Cortex of kidney (tissue), 1 donor: Measurements from ENCODE around the gene PAPOLA.

Source experiments
- DNase-seq: peaks from one replicate; lab custom pipeline; 2025; lab: John Stamatoyannopoulos, UW

The PAPOLA gene

DNA sequence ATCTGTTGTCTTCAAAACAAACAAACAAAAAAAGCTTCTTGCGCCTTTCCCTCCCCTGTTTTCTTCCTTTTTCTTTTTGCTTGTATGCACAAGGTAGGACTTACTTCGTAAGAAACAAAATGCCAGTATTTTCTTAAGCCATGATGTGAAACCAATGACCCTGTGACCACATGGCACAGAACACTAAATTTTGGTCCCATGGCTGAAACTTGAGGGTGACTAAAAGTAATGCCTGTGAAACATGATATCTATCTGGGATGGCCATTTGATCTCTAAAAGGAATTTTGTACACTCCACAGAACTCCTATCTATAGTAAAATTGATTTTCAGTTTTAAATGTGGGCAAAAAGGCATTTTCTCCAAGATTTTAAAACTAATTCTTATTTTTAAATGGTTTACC is 63.6 kb downstream of the PAPOLA start:
- DNase-seq: no peak

DNA sequence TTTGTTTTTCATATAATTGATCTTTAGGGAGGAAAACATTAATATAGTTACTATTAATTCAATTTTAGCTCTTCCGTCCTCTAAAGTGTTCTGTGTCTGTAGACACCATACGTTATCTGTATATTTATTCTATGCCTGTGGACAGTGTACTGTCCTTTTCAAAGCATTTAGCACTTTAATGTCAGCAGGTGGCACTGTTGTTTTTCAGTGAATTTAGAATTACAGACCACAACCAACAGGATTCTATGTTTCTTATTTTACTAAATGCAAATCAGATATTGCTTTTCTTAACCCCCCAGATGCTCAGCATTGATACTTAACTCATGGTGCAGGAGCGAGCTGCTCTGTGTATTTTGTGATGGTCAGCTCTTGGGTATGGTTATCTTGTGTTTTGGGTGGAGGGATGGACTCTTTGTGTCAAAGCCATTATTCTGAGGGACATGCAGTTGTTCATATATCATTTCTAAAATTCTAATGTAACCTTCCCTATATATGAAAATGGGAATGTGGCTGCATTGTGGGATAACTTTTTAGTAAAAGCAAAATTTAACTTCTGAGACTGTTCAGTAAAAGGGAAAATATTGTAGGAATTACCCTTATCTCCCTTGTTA is 65.2 kb downstream of the PAPOLA start:
- DNase-seq: no peak

- DNase-seq: no peak
These were observed 66.4 kb downstream of the PAPOLA start for GRCh38 chr14:96568621-96569020.

- no peak for DNase-seq
These were observed 69.1 kb downstream of the PAPOLA start for GRCh38 chr14:96571311-96571710.

GRCh38 chr14:96573473-96574100 is 71.4 kb downstream of the PAPOLA start:
- DNase-seq: no peak

DNA sequence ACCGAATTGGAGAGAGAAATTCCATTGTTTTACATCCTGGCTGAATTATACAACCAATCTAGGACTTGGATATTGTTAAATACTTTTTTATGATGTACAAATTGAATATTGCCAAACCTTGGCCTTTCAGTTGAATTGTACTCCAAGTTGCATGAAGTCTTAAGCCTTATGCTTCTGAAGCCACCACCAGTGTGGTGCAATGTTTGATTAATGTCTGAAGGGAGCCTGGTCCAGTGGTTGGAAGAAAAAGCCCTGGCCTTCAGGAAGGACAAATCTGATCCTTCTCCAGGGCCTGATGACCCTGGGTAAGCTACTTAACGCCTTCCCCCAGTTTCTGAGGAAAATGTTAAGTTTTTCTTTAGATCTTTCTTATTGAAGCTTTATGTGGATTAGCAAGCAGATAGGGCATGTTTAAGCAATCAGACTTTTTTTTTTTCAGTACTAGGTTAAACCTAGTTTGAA is 72.0 kb downstream of the PAPOLA start:
- DNase-seq: no peak

DNA sequence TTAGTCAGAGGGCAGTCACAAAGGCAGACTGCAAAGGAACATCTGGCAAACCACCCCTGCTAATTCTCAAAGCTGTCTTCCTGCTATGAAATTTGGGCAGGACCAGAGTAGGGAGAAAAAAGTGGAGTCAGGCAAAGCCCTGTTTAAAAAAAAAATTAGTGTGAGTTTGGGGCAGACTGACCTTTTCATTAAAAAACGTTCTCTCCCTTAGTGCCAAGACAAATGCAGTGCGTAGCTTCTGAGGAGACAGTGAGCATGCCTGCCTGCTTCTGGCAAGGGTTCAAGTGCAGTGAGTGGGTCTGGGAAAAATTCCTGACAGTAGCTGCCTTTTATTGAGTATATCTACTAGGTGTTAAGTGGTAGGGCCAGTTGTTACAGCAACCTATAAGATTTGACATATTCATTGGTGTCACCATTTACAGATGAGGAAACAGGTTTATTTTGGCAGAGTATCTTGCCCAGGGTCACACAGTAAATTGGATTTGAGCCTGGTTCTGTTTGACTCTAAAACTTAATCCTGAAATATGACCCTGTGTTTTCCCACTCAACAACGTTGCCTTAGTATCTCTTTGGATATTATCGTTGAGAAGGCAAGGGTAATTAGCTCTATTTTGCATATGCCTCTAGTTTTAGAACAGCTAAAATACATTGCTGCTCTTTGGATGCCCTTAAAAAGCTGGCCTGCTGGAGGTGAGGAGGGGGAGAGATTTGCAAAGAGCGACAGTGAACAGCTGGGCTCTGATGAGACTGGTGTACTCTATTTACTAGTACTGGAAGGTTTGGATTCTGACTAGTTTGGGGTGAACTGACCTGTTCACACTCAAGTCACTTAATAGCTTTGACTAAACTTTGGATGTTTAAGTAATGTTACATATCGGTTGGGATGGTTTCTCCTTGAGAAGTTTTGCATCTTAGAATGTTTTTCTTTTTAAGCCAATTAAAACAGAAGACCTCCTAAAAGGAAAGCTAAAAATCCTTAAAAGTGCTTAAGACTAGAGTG is 72.8 kb downstream of the PAPOLA start:
- no peak for DNase-seq

- no peak for DNase-seq
These were observed 74.2 kb downstream of the PAPOLA start for GRCh38 chr14:96576359-96576758.

GRCh38 chr14:96576937-96577336 is 74.8 kb downstream of the PAPOLA start:
- DNase-seq: no peak

- no peak for DNase-seq
These were observed 76.4 kb downstream of the PAPOLA start for GRCh38 chr14:96578619-96579018.

DNA sequence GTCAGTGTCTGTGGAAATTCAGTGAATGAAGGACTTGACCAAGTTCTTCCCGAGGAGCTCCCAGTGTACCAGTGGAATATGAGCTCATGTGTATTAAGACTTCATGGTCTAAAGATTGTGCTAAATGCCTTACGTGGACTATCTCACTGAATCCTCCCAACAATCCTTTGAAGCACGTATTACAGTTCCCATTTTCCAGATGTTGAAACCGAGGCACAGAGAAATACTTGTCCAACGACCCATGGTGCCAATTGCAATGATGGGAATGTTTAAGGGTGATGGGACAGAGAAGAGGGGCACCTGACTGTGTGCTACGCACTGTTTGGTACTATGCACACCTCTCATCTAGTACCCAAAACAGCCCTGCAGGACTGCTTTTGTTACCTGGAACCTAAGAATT is 77.2 kb downstream of the PAPOLA start:
- no peak for DNase-seq

GRCh38 chr14:96579855-96580254 is 77.7 kb downstream of the PAPOLA start:
- no peak for DNase-seq

- DNase-seq: no peak
These were observed 78.4 kb downstream of the PAPOLA start for GRCh38 chr14:96580566-96580965.

- DNase-seq: no peak
These were observed 78.8 kb downstream of the PAPOLA start for GRCh38 chr14:96581026-96581425.

GRCh38 chr14:96581902-96582301 is 79.7 kb downstream of the PAPOLA start:
- DNase-seq: no peak

DNA sequence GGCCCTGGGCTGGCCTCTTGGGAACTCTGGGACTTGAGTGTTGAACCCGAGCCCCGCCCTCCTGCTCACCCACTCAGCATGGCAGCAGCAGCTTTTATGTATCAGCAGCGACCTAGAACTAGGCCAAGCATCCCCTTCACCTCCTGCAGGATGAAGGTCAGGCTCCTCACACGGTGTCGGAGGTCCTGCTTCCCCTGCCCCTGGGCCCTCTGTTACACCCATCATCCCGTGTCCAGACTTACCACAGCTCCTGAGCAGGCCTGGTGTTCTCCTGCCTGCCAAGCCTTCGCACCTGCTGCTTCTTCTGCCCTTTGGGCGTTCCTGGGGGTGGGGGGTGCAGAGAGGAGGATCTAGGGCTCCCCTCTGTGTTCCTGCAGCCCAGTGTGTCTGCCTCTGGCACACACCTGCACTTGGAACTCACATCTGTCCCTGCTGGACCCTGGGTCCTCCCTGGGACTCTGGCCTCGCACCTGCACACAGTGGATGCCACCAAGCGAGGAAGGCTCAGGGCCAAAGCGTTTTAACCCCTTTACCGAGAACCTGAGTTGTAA is 80.3 kb downstream of the PAPOLA start:
- DNase-seq: no peak

- DNase-seq: no peak
These were observed 80.8 kb downstream of the PAPOLA start for GRCh38 chr14:96582995-96583394.

GRCh38 chr14:96583569-96584041 is 81.4 kb downstream of the PAPOLA start:
- no peak for DNase-seq

- DNase-seq: no peak
These were observed 82.2 kb downstream of the PAPOLA start for GRCh38 chr14:96584199-96584906.

GRCh38 chr14:96584907-96585671 is 82.9 kb downstream of the PAPOLA start:
- no peak for DNase-seq

DNA sequence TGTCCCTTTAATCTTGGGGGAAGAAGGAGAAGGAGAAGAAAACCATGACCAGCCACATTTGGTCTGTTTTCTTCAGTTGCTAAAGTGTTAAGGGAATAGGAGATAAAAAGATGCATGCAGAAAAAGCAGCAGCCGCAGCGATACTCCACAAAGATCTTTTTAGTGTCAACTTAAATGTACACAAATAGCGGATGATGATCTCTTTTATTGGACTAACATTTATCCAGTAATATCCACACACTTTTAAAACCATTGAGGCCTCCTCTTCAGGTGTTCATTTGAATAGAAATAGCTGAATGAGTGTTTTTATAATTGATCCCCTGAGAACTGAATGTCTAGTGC is 83.5 kb downstream of the PAPOLA start:
- DNase-seq: no peak
